Esophagus squamous epithelium (tissue), 4 donors: ENCODE results near the gene ATP11A.

Source experiments
- CTCF ChIP-seq, 6 experiments: fragments of 450-650 bp in 4 of 6; fragments of 200-600 bp in 2 of 6; sonication (generic) in 2 of 6; IDR thresholded peaks; one replicate each; pipeline ENCODE4 v1.5.1; 2016 to 2019; ENCODE audit warnings: antibody characterized with exemption in 6 of 6, mild to moderate bottlenecking in 4 of 6, moderate library complexity in 4 of 6
- POLR2A ChIP-seq, 4 donors: fragments of 450-650 bp; IDR thresholded peaks; one replicate each; pipeline ENCODE4 v1.6.1; 2017; ENCODE audit warnings: antibody characterized with exemption in 4 of 4, mild to moderate bottlenecking in 4 of 4, moderate library complexity in 3 of 4

- TF ChIP-seq CTCF (IDR thresholded peaks at IDR 0.05): no peak
- TF ChIP-seq POLR2A (IDR thresholded peaks at IDR 0.05): no peak
Measured at GRCh38 chr13:112709825-112710783, 20.3 kb downstream of the ATP11A start.
